Type B pancreatic cell (in vitro differentiated cells): ENCODE results near the gene EFCAB6. TPM values are rescaled to one million over a fixed set of nuclear protein-coding genes. Genes with fewer than 3 reads are reported as not detected.

Source experiments
- DNase-seq: peaks from one replicate; pipeline ENCODE4 v3.0.0; 2021; ENCODE audit warnings: mixed read lengths; ENCODE audit not compliant: unreplicated experiment; ENCODE audit errors: extremely low spot score
- H3K27ac Mint-ChIP-seq: 2 replicates; pipeline ENCODE4 v1.8.0; 2021; ENCODE audit warnings: mild to moderate bottlenecking, mixed read lengths
- H3K27me3 Mint-ChIP-seq: 2 replicates; pipeline ENCODE4 v1.8.0; 2021; ENCODE audit warnings: mixed read lengths
- H3K36me3 Mint-ChIP-seq: 2 replicates; pipeline ENCODE4 v1.8.0; 2021; ENCODE audit warnings: mixed read lengths
- H3K4me1 Mint-ChIP-seq: one replicate; pipeline ENCODE4 v1.8.0; 2021; ENCODE audit warnings: mixed read lengths; ENCODE audit not compliant: unreplicated experiment
- H3K4me3 Mint-ChIP-seq: 2 replicates; pipeline ENCODE4 v1.8.0; 2021; ENCODE audit warnings: mild to moderate bottlenecking, mixed read lengths
- H3K9me3 Mint-ChIP-seq: 2 replicates; pipeline ENCODE4 v1.8.0; 2021; ENCODE audit warnings: mixed read lengths
- total RNA-seq: library from RNA; stranded (reverse); gene quantifications from 2 replicates; pipeline ENCODE4 v1.2.1, GENCODE V29; 2021; ENCODE audit warnings: low replicate concordance
- TF ChIP-seq, protein P1 (sequence below): fragments of 200-600 bp; sonication (generic); conservative IDR thresholded peaks from 2 replicates; pipeline ENCODE4 v1.5.0; 2021; ENCODE audit warnings: antibody characterized with exemption, mild to moderate bottlenecking

Gene EFCAB6
- total RNA-seq, 1 donor from 2014 or later: 5.3 TPM

GRCh38 chr22:43819421-43819921 lies 7.4 kb upstream of the EFCAB6 start:
- Mint-ChIP-seq H3K27ac (peak overlapping the region; percentile 14), H3K9me3 (no peaks in the 10 kb centered on the region)

GRCh38 chr22:43818981-43819380 lies 6.9 kb upstream of the EFCAB6 start:
- peak; percentile 31 for DNase-seq
- no peaks in the 10 kb centered on the region for H3K27me3 Mint-ChIP-seq
- TF ChIP-seq, protein P1, sequence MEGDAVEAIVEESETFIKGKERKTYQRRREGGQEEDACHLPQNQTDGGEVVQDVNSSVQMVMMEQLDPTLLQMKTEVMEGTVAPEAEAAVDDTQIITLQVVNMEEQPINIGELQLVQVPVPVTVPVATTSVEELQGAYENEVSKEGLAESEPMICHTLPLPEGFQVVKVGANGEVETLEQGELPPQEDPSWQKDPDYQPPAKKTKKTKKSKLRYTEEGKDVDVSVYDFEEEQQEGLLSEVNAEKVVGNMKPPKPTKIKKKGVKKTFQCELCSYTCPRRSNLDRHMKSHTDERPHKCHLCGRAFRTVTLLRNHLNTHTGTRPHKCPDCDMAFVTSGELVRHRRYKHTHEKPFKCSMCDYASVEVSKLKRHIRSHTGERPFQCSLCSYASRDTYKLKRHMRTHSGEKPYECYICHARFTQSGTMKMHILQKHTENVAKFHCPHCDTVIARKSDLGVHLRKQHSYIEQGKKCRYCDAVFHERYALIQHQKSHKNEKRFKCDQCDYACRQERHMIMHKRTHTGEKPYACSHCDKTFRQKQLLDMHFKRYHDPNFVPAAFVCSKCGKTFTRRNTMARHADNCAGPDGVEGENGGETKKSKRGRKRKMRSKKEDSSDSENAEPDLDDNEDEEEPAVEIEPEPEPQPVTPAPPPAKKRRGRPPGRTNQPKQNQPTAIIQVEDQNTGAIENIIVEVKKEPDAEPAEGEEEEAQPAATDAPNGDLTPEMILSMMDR: no peak

More at GRCh38 chr22:43819421-43819921, 7.4 kb upstream of the EFCAB6 start:
- peaks cover 15% of the 10 kb centered on the region for H3K4me1 Mint-ChIP-seq
- H3K4me3 Mint-ChIP-seq: no peak overlapping the region
- TF ChIP-seq, protein P1: no peak
- no peaks in the 10 kb centered on the region for H3K27me3 Mint-ChIP-seq
- peaks cover 3% of the 10 kb centered on the region for H3K36me3 Mint-ChIP-seq
- DNase-seq: peak; percentile 49

GRCh38 chr22:43817402-43817801 lies 5.3 kb upstream of the EFCAB6 start:
- Mint-ChIP-seq H3K27me3 (no peaks in the 10 kb centered on the region), H3K4me3 (no peak overlapping the region), H3K36me3 (peaks cover 6% of the 10 kb centered on the region), H3K9me3 (no peaks in the 10 kb centered on the region), H3K4me1 (peaks cover 21% of the 10 kb centered on the region), H3K27ac (no peak overlapping the region)
- DNase-seq: peak; percentile 29
- TF ChIP-seq, protein P1: no peak

More at GRCh38 chr22:43818981-43819380, 6.9 kb upstream of the EFCAB6 start:
- Mint-ChIP-seq H3K9me3 (no peaks in the 10 kb centered on the region), H3K4me1 (peaks cover 20% of the 10 kb centered on the region), H3K4me3 (no peak overlapping the region), H3K36me3 (peaks cover 6% of the 10 kb centered on the region), H3K27ac (no peak overlapping the region)

DNA sequence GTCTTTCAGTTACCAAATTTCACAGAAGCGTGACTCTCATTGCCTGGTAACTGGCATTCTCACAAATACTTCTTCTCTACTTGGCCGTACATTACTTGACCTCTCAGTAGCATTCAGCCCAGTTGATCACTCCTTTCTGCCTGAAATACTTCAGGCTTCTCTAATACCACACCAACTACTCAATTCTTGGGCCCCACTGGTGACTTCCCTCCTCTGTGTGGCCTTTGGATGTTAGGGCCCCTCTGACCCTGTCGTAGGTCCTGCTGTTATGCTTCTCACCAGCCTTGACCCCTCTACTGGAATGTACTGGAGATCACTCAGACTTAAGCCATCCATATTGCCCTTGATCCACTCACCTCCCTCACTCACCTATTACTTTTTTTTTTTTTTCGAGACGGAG lies 2.2 kb upstream of the EFCAB6 start:
- no peaks in the 10 kb centered on the region for H3K27me3 Mint-ChIP-seq
- no peak for DNase-seq
- H3K4me3 Mint-ChIP-seq: peak overlapping the region; percentile 73
- TF ChIP-seq, protein P1: no peak
- peaks cover 6% of the 10 kb centered on the region for H3K36me3 Mint-ChIP-seq
- no peaks in the 10 kb centered on the region for H3K9me3 Mint-ChIP-seq
- peak overlapping the region; percentile 54 for H3K27ac Mint-ChIP-seq
- peaks cover 23% of the 10 kb centered on the region for H3K4me1 Mint-ChIP-seq

DNA sequence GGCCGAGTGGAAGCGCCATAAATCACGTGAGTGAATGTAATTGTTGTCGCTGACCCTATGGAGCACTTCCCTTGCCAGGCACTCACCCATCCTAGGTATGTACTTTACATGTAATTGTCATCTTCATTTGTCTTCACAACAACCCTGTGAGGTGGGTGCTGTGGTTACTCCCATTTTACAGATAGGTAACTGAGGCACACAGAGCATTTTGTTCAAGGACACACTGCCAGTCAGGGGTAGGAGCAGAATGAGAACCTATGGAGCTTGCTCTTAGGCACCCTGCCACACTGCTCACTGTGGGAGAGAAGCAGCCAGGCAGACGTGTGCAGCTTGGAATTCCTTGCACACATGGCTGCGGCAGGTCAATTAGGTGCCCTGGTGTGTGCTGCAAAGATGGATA lies 785 bp upstream of the EFCAB6 start:
- peak; percentile 29 for DNase-seq
- no peaks in the 10 kb centered on the region for H3K9me3 Mint-ChIP-seq
- no peaks in the 10 kb centered on the region for H3K27me3 Mint-ChIP-seq
- peaks cover 6% of the 10 kb centered on the region for H3K36me3 Mint-ChIP-seq
- H3K4me3 Mint-ChIP-seq: peak overlapping the region; percentile 92
- TF ChIP-seq, protein P1: no peak
- peak overlapping the region; percentile 91 for H3K27ac Mint-ChIP-seq
- H3K4me1 Mint-ChIP-seq: peaks cover 23% of the 10 kb centered on the region

DNA sequence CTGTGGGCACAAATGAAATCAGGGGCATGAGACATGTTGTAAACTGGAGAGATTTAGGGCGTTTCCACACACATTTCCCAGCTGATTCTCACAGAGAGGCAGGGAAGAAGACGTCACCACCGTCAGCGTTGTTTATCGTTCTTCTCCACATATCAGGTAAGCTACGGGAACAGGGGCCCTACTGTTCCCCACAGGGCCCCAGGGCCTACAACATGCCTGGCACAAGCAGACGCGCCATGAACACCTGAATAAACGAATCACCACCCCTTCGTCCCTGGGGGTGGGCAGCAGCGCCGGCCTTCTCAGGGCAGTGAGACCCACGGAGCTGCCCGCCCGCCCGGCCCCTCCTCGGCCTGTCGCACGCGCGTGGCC lies 342 bp downstream of the EFCAB6 start:
- Mint-ChIP-seq H3K4me1 (peaks cover 23% of the 10 kb centered on the region), H3K9me3 (no peaks in the 10 kb centered on the region), H3K27me3 (no peaks in the 10 kb centered on the region), H3K36me3 (peaks cover 6% of the 10 kb centered on the region), H3K27ac (peak overlapping the region; percentile 91), H3K4me3 (peak overlapping the region; percentile 92)
- TF ChIP-seq, protein P1: no peak
- no peak for DNase-seq
